ENCODE data around the gene PDE4D. TPM values are rescaled to one million over a fixed set of nuclear protein-coding genes. Genes with fewer than 3 reads are reported as not detected.

Gene PDE4D
- polyA plus RNA-seq, 1 donor (not counting 4 experiments of a cell fraction or from before 2014, with no cell fraction given) = 3.6 TPM

DNA sequence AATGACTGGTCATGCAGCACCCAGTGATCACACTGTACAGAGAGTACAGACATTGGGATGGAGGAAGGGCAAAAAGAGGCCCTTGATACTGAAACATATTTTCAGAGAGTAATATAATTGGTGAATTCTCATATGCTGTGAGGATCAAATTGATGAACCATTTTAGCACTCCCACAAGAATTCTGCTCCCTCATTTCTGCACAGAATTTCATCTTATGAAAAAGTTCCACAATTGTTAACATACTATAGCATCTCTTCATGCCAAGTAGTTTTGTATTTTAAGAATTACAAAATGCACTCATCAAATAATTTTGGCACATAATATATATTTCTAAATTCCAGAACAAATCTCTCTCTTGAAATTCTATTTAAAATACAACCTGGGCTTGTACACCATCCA is 351.2 kb downstream of the PDE4D start:
- H3K9me3 ChIP-seq (ENCODE audit: control insufficient read depth, low read depth, low read length) = no peaks in the 10 kb centered on the region
- dilution Hi-C loops (cut with MboI; ENCODE audit: extremely low pct_ligation_motif_present, low sequenced_read_pairs) = no loop called here
- H4K20me1 ChIP-seq (ENCODE audit: control insufficient read depth, extremely low read depth, insufficient read depth, low read length) = no peaks in the 10 kb centered on the region
- H2AFZ ChIP-seq (ENCODE audit: control insufficient read depth, low read length) = no peak overlapping the region
- TF ChIP-seq EZH2 (IDR thresholded peaks at IDR 0.05; ENCODE audit: low read length) = no peak
- TF ChIP-seq, protein P1, sequence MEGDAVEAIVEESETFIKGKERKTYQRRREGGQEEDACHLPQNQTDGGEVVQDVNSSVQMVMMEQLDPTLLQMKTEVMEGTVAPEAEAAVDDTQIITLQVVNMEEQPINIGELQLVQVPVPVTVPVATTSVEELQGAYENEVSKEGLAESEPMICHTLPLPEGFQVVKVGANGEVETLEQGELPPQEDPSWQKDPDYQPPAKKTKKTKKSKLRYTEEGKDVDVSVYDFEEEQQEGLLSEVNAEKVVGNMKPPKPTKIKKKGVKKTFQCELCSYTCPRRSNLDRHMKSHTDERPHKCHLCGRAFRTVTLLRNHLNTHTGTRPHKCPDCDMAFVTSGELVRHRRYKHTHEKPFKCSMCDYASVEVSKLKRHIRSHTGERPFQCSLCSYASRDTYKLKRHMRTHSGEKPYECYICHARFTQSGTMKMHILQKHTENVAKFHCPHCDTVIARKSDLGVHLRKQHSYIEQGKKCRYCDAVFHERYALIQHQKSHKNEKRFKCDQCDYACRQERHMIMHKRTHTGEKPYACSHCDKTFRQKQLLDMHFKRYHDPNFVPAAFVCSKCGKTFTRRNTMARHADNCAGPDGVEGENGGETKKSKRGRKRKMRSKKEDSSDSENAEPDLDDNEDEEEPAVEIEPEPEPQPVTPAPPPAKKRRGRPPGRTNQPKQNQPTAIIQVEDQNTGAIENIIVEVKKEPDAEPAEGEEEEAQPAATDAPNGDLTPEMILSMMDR (optimal IDR thresholded peaks at IDR 0.05 in 1 of 3, IDR thresholded peaks at IDR 0.05 in 1 of 3, conservative IDR thresholded peaks at IDR 0.05 in 1 of 3; ENCODE audit: extremely low read depth in 1 of 3, insufficient read depth in 2 of 3, low read length in 3 of 3) = no peak
- H3K27ac ChIP-seq (ENCODE audit: control insufficient read depth, insufficient read depth, low read length) = no peak overlapping the region
- no peaks in the 10 kb centered on the region for H3K27me3 ChIP-seq (ENCODE audit: control insufficient read depth, extremely low read depth, insufficient read depth, low read length)
- H3K9ac ChIP-seq (ENCODE audit: control insufficient read depth, extremely low read depth, insufficient read depth, low read length) = no peak overlapping the region
- H3K4me1 ChIP-seq (ENCODE audit: control insufficient read depth, extremely low read depth, insufficient read depth, low read length) = no peaks in the 10 kb centered on the region
- H3K36me3 ChIP-seq (ENCODE audit: control insufficient read depth in 2 of 2, extremely low read depth in 1 of 2, insufficient read depth in 2 of 2, low read length in 2 of 2) = no peaks in the 10 kb centered on the region
- H3K9me1 ChIP-seq (ENCODE audit: control insufficient read depth, extremely low read depth, insufficient read depth, low read length) = no peaks in the 10 kb centered on the region
- H3K4me2 ChIP-seq (ENCODE audit: control insufficient read depth, extremely low read depth, insufficient read depth, low read depth, low read length) = no peak overlapping the region
- H3K4me3 ChIP-seq (ENCODE audit: control insufficient read depth in 2 of 3, extremely low read depth in 1 of 3, insufficient read depth in 2 of 3, low read depth in 1 of 3, low read length in 3 of 3) = no peak overlapping the region
- FAIRE-seq (no peak), DNase-seq (ENCODE audit: low read depth, low spot score) (no peak)
- no peaks in the 10 kb centered on the region for H3K79me2 ChIP-seq (ENCODE audit: control insufficient read depth, insufficient read depth, low read length)

DNA sequence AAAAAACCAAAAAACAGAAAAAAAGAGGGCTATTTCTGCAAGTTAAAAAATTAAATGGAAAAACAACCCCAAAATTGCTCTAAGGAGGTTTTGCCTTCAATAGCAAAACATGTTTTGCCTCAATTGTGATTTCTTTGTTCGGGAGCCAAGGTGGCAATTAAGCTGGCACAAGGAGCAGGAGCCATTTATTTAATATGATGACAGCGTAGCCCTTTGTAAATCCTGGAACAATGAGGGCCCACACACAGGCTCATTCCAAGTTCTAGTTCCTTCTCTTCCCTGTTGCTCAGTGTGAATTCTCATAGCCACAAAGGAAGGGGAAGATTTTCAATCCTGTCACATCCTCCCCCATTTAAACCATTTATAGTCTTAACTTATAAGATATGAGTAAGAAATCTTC is 353.2 kb downstream of the PDE4D start:
- TF ChIP-seq, protein P1 (optimal IDR thresholded peaks at IDR 0.05 in 1 of 3, IDR thresholded peaks at IDR 0.05 in 1 of 3, conservative IDR thresholded peaks at IDR 0.05 in 1 of 3; ENCODE audit: extremely low read depth in 1 of 3, insufficient read depth in 2 of 3, low read length in 3 of 3) = no peak
- no peak for TF ChIP-seq EZH2 (IDR thresholded peaks at IDR 0.05; ENCODE audit: low read length)
- Histone ChIP-seq H3K4me1 (ENCODE audit: control insufficient read depth, extremely low read depth, insufficient read depth, low read length) (no peaks in the 10 kb centered on the region), H3K9me1 (ENCODE audit: control insufficient read depth, extremely low read depth, insufficient read depth, low read length) (no peaks in the 10 kb centered on the region), H3K27me3 (ENCODE audit: control insufficient read depth, extremely low read depth, insufficient read depth, low read length) (no peaks in the 10 kb centered on the region), H3K4me3 (ENCODE audit: control insufficient read depth in 2 of 3, extremely low read depth in 1 of 3, insufficient read depth in 2 of 3, low read depth in 1 of 3, low read length in 3 of 3) (no peak overlapping the region), H3K79me2 (ENCODE audit: control insufficient read depth, insufficient read depth, low read length) (no peaks in the 10 kb centered on the region), H3K27ac (ENCODE audit: control insufficient read depth, insufficient read depth, low read length) (no peak overlapping the region), H3K9ac (ENCODE audit: control insufficient read depth, extremely low read depth, insufficient read depth, low read length) (no peak overlapping the region), H3K4me2 (ENCODE audit: control insufficient read depth, extremely low read depth, insufficient read depth, low read depth, low read length) (no peak overlapping the region), H4K20me1 (ENCODE audit: control insufficient read depth, extremely low read depth, insufficient read depth, low read length) (no peaks in the 10 kb centered on the region), H2AFZ (ENCODE audit: control insufficient read depth, low read length) (no peak overlapping the region), H3K36me3 (ENCODE audit: control insufficient read depth in 2 of 2, extremely low read depth in 1 of 2, insufficient read depth in 2 of 2, low read length in 2 of 2) (no peaks in the 10 kb centered on the region), H3K9me3 (ENCODE audit: control insufficient read depth, low read depth, low read length) (no peaks in the 10 kb centered on the region)
- DNase-seq (ENCODE audit: low read depth, low spot score) (no peak), FAIRE-seq (no peak)
- dilution Hi-C loops (cut with MboI; ENCODE audit: extremely low pct_ligation_motif_present, low sequenced_read_pairs) = no loop called here
